ENCODE results near the gene RNF135. TPM values are rescaled to one million over a fixed set of nuclear protein-coding genes. Genes with fewer than 3 reads are reported as not detected.

RNF135 gene
- total RNA-seq, 2 donors from 2014 or later: 18.6 to 18.9 TPM

DNA sequence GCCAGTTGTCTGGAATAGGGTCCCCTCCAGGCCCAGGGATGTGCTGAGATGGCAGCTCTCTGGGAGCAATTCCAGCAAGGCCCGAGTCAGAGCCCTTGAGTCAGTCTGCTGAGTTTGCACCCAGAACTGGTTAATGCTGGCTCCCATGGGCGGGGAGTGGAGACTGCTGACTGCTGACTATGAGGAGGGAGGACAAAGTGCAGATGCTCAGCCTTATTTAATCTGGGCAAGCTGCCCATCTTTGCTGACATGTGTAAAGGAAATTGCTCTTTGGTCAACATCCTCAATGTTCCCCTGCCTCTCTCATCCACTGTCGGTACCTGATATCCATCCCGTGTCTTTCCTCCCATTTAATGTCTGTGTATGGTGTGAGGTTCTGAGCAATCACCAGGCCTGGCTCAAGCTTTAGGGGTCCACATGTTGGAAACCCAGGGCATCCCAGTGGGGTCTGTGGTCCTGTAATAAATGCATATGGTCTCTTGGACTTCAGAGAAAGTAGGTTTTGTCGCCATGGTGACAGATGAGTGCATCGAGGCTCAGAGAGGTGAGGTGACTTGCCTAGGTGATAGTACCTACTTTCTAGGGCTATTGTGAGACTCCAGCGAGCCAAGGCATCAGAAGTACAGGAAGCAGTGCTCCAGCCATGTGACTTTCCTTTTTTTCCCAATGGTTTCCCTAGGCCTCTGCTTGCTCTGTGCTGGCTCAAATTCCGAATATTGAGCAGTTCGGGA lies 20.0 kb upstream of the RNF135 start:
- intact Hi-C loops (cut with DNase I): no loop called here
- H3K27me3 ChIP-seq: no peaks in the 10 kb centered on the region
- no peak for TF ChIP-seq CTCF (IDR thresholded peaks at IDR 0.05)
- no peaks in the 10 kb centered on the region for H3K9me3 ChIP-seq
- no peaks in the 10 kb centered on the region for H3K4me1 ChIP-seq
- no peaks in the 10 kb centered on the region for H3K36me3 ChIP-seq
- no peak overlapping the region for H3K4me3 ChIP-seq
- peak overlapping the region; percentile 43 for H3K27ac ChIP-seq
- peak; percentile 96 for DNase-seq
- H3K9ac ChIP-seq (ENCODE audit: low read depth in 2 of 2, low read length in 2 of 2): peak overlapping the region in 1 of 2 donors; percentile 7

GRCh38 chr17:30952638-30953393 lies 18.0 kb upstream of the RNF135 start:
- no peaks in the 10 kb centered on the region for H3K9me3 ChIP-seq
- no peak overlapping the region for H3K9ac ChIP-seq (ENCODE audit: low read depth in 2 of 2, low read length in 2 of 2)
- H3K4me1 ChIP-seq: no peaks in the 10 kb centered on the region
- intact Hi-C loops (cut with DNase I): no loop called here
- no peaks in the 10 kb centered on the region for H3K27me3 ChIP-seq
- no peak overlapping the region for H3K4me3 ChIP-seq
- no peak for DNase-seq
- H3K36me3 ChIP-seq: no peaks in the 10 kb centered on the region
- TF ChIP-seq CTCF (IDR thresholded peaks at IDR 0.05): no peak
- no peak overlapping the region for H3K27ac ChIP-seq

GRCh38 chr17:30954046-30954830 lies 16.6 kb upstream of the RNF135 start:
- no peaks in the 10 kb centered on the region for H3K36me3 ChIP-seq
- H3K4me3 ChIP-seq: no peak overlapping the region
- no peak overlapping the region for H3K9ac ChIP-seq (ENCODE audit: low read depth in 2 of 2, low read length in 2 of 2)
- intact Hi-C loops (cut with DNase I): no loop called here
- TF ChIP-seq CTCF (IDR thresholded peaks at IDR 0.05): no peak
- no peaks in the 10 kb centered on the region for H3K27me3 ChIP-seq
- peak overlapping the region; percentile 6 for H3K27ac ChIP-seq
- H3K4me1 ChIP-seq: no peaks in the 10 kb centered on the region
- DNase-seq: no peak
- H3K9me3 ChIP-seq: no peaks in the 10 kb centered on the region

- H3K9ac ChIP-seq (ENCODE audit: low read depth in 2 of 2, low read length in 2 of 2): peak overlapping the region in 1 of 2 donors; percentile 46
- intact Hi-C loops (cut with DNase I): no loop called here
- H3K4me3 ChIP-seq: no peak overlapping the region
- no peaks in the 10 kb centered on the region for H3K36me3 ChIP-seq
- no peak for DNase-seq
- H3K4me1 ChIP-seq: no peaks in the 10 kb centered on the region
- H3K27ac ChIP-seq: peak overlapping the region; percentile 12
- H3K27me3 ChIP-seq: no peaks in the 10 kb centered on the region
- no peaks in the 10 kb centered on the region for H3K9me3 ChIP-seq
- TF ChIP-seq CTCF (IDR thresholded peaks at IDR 0.05): no peak
Measured at GRCh38 chr17:30956764-30957374, 14.0 kb upstream of the RNF135 start.

- Histone ChIP-seq H3K4me3 (no peak overlapping the region), H3K27ac (no peak overlapping the region), H3K9ac (ENCODE audit: low read depth in 2 of 2, low read length in 2 of 2) (no peak overlapping the region), H3K36me3 (no peaks in the 10 kb centered on the region), H3K4me1 (no peaks in the 10 kb centered on the region), H3K27me3 (no peaks in the 10 kb centered on the region), H3K9me3 (no peaks in the 10 kb centered on the region)
- TF ChIP-seq CTCF (IDR thresholded peaks at IDR 0.05): no peak
- DNase-seq: no peak
- intact Hi-C loops (cut with DNase I): no loop called here
Measured at GRCh38 chr17:30957741-30958140, 13.1 kb upstream of the RNF135 start.
